Neural cell (in vitro differentiated cells): Measurements from ENCODE around the gene CPEB4. TPM values are rescaled to one million over a fixed set of nuclear protein-coding genes. Genes with fewer than 3 reads are reported as not detected.

ENCODE experiments used
- H2AFZ ChIP-seq: fragments of 200-600, 300-800 bp; sonication (generic), shearing (Covaris generic); 2 replicates; pipeline ENCODE4 v1.6.0; 2014; ENCODE audit warnings: low read depth, mild to moderate bottlenecking, antibody characterized with exemption, low read length, moderate library complexity
- H3F3A ChIP-seq: fragments of 200-600 bp; shearing (Covaris generic); 2 replicates; pipeline ENCODE4 v1.6.1; 2016; ENCODE audit warnings: mild to moderate bottlenecking, moderate library complexity, mixed read lengths, antibody characterized with exemption, low read length; ENCODE audit not compliant: insufficient read depth, poor library complexity, severe bottlenecking
- H3K27ac ChIP-seq: fragments of 200-600, 300-800 bp; sonication (generic), shearing (Covaris generic); 2 replicates; pipeline ENCODE4 v1.5.1; 2014; ENCODE audit warnings: mild to moderate bottlenecking, low read length, moderate library complexity
- H3K27me3 ChIP-seq: fragments of 300-800, 200-600 bp; sonication (generic), shearing (Covaris generic); 2 replicates; pipeline ENCODE4 v1.6.0; 2014; ENCODE audit warnings: mild to moderate bottlenecking, low read depth, low read length, moderate library complexity; ENCODE audit not compliant: insufficient read depth
- H3K36me3 ChIP-seq: fragments of 300-800, 200-600 bp; sonication (generic), shearing (Covaris generic); 2 replicates; pipeline ENCODE4 v1.5.1; 2014; ENCODE audit warnings: mild to moderate bottlenecking, antibody characterized with exemption, low read length, moderate library complexity; ENCODE audit not compliant: insufficient read depth
- H3K4me2 ChIP-seq: fragments of 300-800, 200-600 bp; sonication (generic), shearing (Covaris generic); 2 replicates; pipeline ENCODE4 v1.6.0; 2014; ENCODE audit warnings: mild to moderate bottlenecking, low read length
- H3K4me3 ChIP-seq: fragments of 300-800, 200-600 bp; sonication (generic), shearing (Covaris generic); 2 replicates; pipeline ENCODE4 v1.5.1; 2014; ENCODE audit warnings: mild to moderate bottlenecking, low read length, moderate library complexity
- H3K79me2 ChIP-seq: fragments of 200-600 bp; shearing (Covaris generic); replicated peaks from 2 replicates; pipeline ENCODE4 v1.6.0; 2014; ENCODE audit warnings: mild to moderate bottlenecking, low read length, moderate library complexity; ENCODE audit not compliant: insufficient read depth
- H3K9ac ChIP-seq: fragments of 300-800, 200-600 bp; sonication (generic), shearing (Covaris generic); 2 replicates; pipeline ENCODE4 v1.6.1; 2016; ENCODE audit warnings: mild to moderate bottlenecking, low read length, mixed read lengths
- H3K9me2 ChIP-seq: fragments of 200-600 bp; shearing (Covaris generic); 2 replicates; pipeline ENCODE4 v1.6.1; 2016; ENCODE audit warnings: mild to moderate bottlenecking, low read length, mixed read lengths; ENCODE audit not compliant: insufficient read depth
- H3K9me3 ChIP-seq: fragments of 200-600, 300-800 bp; sonication (generic), shearing (Covaris generic); 2 replicates; pipeline ENCODE4 v1.6.1; 2016; ENCODE audit warnings: mild to moderate bottlenecking, mixed run types, low read length, moderate library complexity, mixed read lengths
- H4K20me1 ChIP-seq: fragments of 200-600 bp; shearing (Covaris generic); 2 replicates; pipeline ENCODE4 v1.6.1; 2016; ENCODE audit warnings: mild to moderate bottlenecking, mixed run types; ENCODE audit not compliant: insufficient read depth
- CTCF ChIP-seq: fragments of 450-650 bp; IDR thresholded peaks from 2 replicates; pipeline ENCODE4 v1.5.1; 2014; ENCODE audit warnings: antibody characterized with exemption, mild to moderate bottlenecking, moderate library complexity; ENCODE audit not compliant: poor library complexity, severe bottlenecking
- EP300 ChIP-seq: fragments of 450-650 bp; conservative IDR thresholded peaks from 2 replicates; pipeline ENCODE4 v1.6.1; 2014; ENCODE audit warnings: antibody characterized with exemption, mild to moderate bottlenecking, moderate library complexity; ENCODE audit not compliant: poor library complexity, severe bottlenecking
- EZH2 ChIP-seq: fragments of 200-600, 300-800 bp; shearing (Covaris generic), sonication (generic); IDR thresholded peaks from 2 replicates; pipeline ENCODE4 v1.6.1; 2014; ENCODE audit warnings: antibody characterized with exemption, low read length, borderline replicate concordance, mild to moderate bottlenecking; ENCODE audit not compliant: insufficient read depth, poor library complexity, severe bottlenecking
- MXI1 ChIP-seq: fragments of 450-650 bp; conservative IDR thresholded peaks from 2 replicates; pipeline ENCODE4 v1.6.1; 2014; ENCODE audit warnings: antibody characterized with exemption, mild to moderate bottlenecking; ENCODE audit not compliant: poor library complexity, severe bottlenecking
- POLR2AphosphoS5 ChIP-seq: IDR thresholded peaks from 2 replicates; pipeline ENCODE4 v1.6.1; 2012
- RAD21 ChIP-seq: fragments of 450-650 bp; conservative IDR thresholded peaks from 2 replicates; pipeline ENCODE4 v1.6.1; 2014; ENCODE audit warnings: antibody characterized with exemption, mild to moderate bottlenecking, moderate library complexity
- REST ChIP-seq: IDR thresholded peaks from 2 replicates; pipeline ENCODE4 v1.6.1; 2012; ENCODE audit warnings: borderline replicate concordance
- SMC3 ChIP-seq: fragments of 450-650 bp; conservative IDR thresholded peaks from 2 replicates; pipeline ENCODE4 v1.6.1; 2014; ENCODE audit warnings: antibody characterized with exemption, mild to moderate bottlenecking, moderate library complexity; ENCODE audit not compliant: poor library complexity
- TAF1 ChIP-seq: IDR thresholded peaks from 2 replicates; pipeline ENCODE4 v1.6.1; 2012; ENCODE audit warnings: low read depth
- polyA plus RNA-seq: library from polyadenylated mRNA; depleted of rRNA; stranded (reverse); fragments of >200 nt; gene quantifications from 2 replicates; pipeline ENCODE4 v1.2.3, GENCODE V29; 2014

CPEB4 gene
- polyA plus RNA-seq, 1 donor from 2014 or later = 42.2 TPM

GRCh38 chr5:173903396-173904140 lies 15.4 kb downstream of the CPEB4 start:
- no peaks in the 10 kb centered on the region for H3F3A ChIP-seq
- no peaks in the 10 kb centered on the region for H3K27me3 ChIP-seq
- no peaks in the 10 kb centered on the region for H3K9me2 ChIP-seq
- no peak overlapping the region for H2AFZ ChIP-seq
- no peak overlapping the region for H3K9ac ChIP-seq
- H3K27ac ChIP-seq = no peak overlapping the region
- H3K36me3 ChIP-seq = no peaks in the 10 kb centered on the region
- H3K9me3 ChIP-seq = no peaks in the 10 kb centered on the region
- TF ChIP-seq TAF1 (no peak), REST (no peak), POLR2AphosphoS5 (no peak), MXI1 (no peak), CTCF (no peak), EP300 (no peak), RAD21 (no peak), EZH2 (no peak), SMC3 (no peak)
- H3K4me2 ChIP-seq = no peak overlapping the region
- peaks cover 60% of the 10 kb centered on the region for H3K79me2 ChIP-seq
- H3K4me3 ChIP-seq = no peak overlapping the region
- no peaks in the 10 kb centered on the region for H4K20me1 ChIP-seq

- Histone ChIP-seq H3K27me3 (no peaks in the 10 kb centered on the region), H2AFZ (no peak overlapping the region), H3K36me3 (no peaks in the 10 kb centered on the region), H3K9me2 (no peaks in the 10 kb centered on the region), H3K79me2 (peaks cover 55% of the 10 kb centered on the region), H3K27ac (no peak overlapping the region), H4K20me1 (no peaks in the 10 kb centered on the region), H3K9ac (no peak overlapping the region), H3F3A (no peaks in the 10 kb centered on the region), H3K4me2 (no peak overlapping the region), H3K9me3 (no peaks in the 10 kb centered on the region), H3K4me3 (no peak overlapping the region)
- TF ChIP-seq EZH2 (no peak), POLR2AphosphoS5 (no peak), SMC3 (no peak), RAD21 (no peak), TAF1 (no peak), EP300 (no peak), CTCF (no peak), MXI1 (no peak), REST (no peak)
These were observed 16.0 kb downstream of the CPEB4 start for GRCh38 chr5:173904151-173904550.
